Central memory CD4-positive, alpha-beta T cell (primary cell): Measurements from ENCODE around the gene AP1G2.

ENCODE experiments used
- DNase-seq: peaks from one replicate; pipeline ENCODE4 v3.0.0; 2022

Gene AP1G2

GRCh38 chr14:23569443-23570151 is 2.0 kb upstream of the AP1G2 start:
- DNase-seq = no peak

GRCh38 chr14:23568600-23569331 is 1.2 kb upstream of the AP1G2 start:
- DNase-seq = no peak

- no peak for DNase-seq
Measured at GRCh38 chr14:23568021-23568599, 519 bp upstream of the AP1G2 start.

- DNase-seq = no peak
Measured at GRCh38 chr14:23566778-23567185, 809 bp downstream of the AP1G2 start.

- no peak for DNase-seq
Measured at GRCh38 chr14:23566112-23566777, 1.3 kb downstream of the AP1G2 start.

GRCh38 chr14:23565626-23566025 is 2.0 kb downstream of the AP1G2 start:
- DNase-seq = no peak

- no peak for DNase-seq
Measured at GRCh38 chr14:23564876-23565275, 2.7 kb downstream of the AP1G2 start.

GRCh38 chr14:23564181-23564812 is 3.3 kb downstream of the AP1G2 start:
- DNase-seq = no peak

- no peak for DNase-seq
Measured at GRCh38 chr14:23563473-23564180, 4.0 kb downstream of the AP1G2 start.

- peak; percentile 52 for DNase-seq
Measured at GRCh38 chr14:23562822-23563472, 4.6 kb downstream of the AP1G2 start.

GRCh38 chr14:23561873-23562821 is 5.4 kb downstream of the AP1G2 start:
- no peak for DNase-seq

GRCh38 chr14:23561259-23561658 is 6.3 kb downstream of the AP1G2 start:
- no peak for DNase-seq

GRCh38 chr14:23559926-23560520 is 7.6 kb downstream of the AP1G2 start:
- DNase-seq = no peak

- peak; percentile 54 for DNase-seq
Measured at GRCh38 chr14:23559010-23559925, 8.3 kb downstream of the AP1G2 start.

- DNase-seq = no peak
Measured at GRCh38 chr14:23558346-23559009, 9.1 kb downstream of the AP1G2 start.

- no peak for DNase-seq
Measured at GRCh38 chr14:23557946-23558345, 9.6 kb downstream of the AP1G2 start.

GRCh38 chr14:23557521-23557920 is 10.1 kb downstream of the AP1G2 start:
- no peak for DNase-seq

GRCh38 chr14:23556700-23557440 is 10.7 kb downstream of the AP1G2 start:
- DNase-seq = no peak
